HUES64 (cell line): Measurements from ENCODE around the gene ACKR4.

Experiments
- H3K27ac ChIP-seq: 2 replicates; pipeline ENCODE4 v1.7.0; 2013; ENCODE audit warnings: low read depth, low read length, inconsistent platforms
- H3K27me3 ChIP-seq: 2 replicates; pipeline ENCODE4 v1.6.1; 2013; ENCODE audit warnings: mild to moderate bottlenecking, low read length; ENCODE audit not compliant: insufficient read depth
- H3K36me3 ChIP-seq: 2 replicates; pipeline ENCODE4 v1.6.1; 2013; ENCODE audit warnings: mild to moderate bottlenecking, low read length; ENCODE audit not compliant: insufficient read depth
- H3K4me1 ChIP-seq: 2 replicates; pipeline ENCODE4 v1.6.1; 2013; ENCODE audit warnings: mild to moderate bottlenecking, low read length, moderate library complexity; ENCODE audit not compliant: insufficient read depth
- H3K4me3 ChIP-seq: 2 replicates; pipeline ENCODE4 v1.5.1; 2013; ENCODE audit warnings: mild to moderate bottlenecking, low read length, moderate library complexity
- H3K9ac ChIP-seq: 2 replicates; pipeline ENCODE4 v1.6.1; 2013; ENCODE audit warnings: mild to moderate bottlenecking, low read depth, low read length
- H3K9me3 ChIP-seq: 2 replicates; pipeline ENCODE4 v1.6.1; 2013; ENCODE audit warnings: low read depth, low read length; ENCODE audit not compliant: insufficient read depth
- WGBS: fragments of 150-250, 120-280 bp; methylation state at CpG from one replicate; pipeline ENCODE4 v1.1.7; 2013; ENCODE audit warnings: missing lambda C conversion rate; 5-methylcytosine and 5-hydroxymethylcytosine counted together

The ACKR4 gene

DNA sequence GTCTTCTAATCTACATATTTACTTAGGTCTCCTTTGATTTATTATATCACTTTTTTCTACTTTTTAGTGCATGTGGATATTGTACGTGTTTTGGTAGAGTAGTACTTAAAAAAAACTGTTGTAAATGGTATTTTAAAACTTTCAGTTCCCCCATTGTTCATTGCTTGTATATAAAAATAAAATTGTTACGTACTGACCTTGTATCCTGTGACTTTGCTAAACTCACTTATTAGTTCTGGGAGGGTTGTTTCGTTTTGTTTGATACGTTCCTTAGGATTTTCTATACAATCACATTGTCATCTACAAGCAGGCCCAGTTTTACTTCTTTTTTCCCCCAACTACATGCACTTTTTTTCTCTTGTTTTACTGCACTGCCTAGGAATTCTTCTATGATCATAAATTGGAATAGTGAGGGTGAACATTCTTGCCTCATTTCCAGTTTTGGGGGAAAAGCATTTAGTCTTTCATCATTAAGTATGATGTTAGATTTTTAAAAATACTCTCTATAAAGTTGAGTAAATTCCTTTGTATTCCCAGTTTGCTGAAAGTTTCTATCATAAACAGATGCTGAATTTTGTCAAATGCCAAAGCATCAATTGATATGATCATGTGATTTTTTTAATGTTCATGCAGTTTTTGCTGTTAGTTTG lies 33.5 kb upstream of the ACKR4 start:
- H3K4me1 ChIP-seq, result no peaks in the 10 kb centered on the region
- no peaks in the 10 kb centered on the region for H3K36me3 ChIP-seq
- H3K27me3 ChIP-seq, result no peaks in the 10 kb centered on the region
- 100% methylated on average over 3 of the region's 4 CpGs for WGBS
- H3K9me3 ChIP-seq, result no peaks in the 10 kb centered on the region
- H3K4me3 ChIP-seq, result no peak overlapping the region
- no peak overlapping the region for H3K9ac ChIP-seq
- no peak overlapping the region for H3K27ac ChIP-seq

- H3K9ac ChIP-seq, result no peak overlapping the region
- H3K36me3 ChIP-seq, result no peaks in the 10 kb centered on the region
- no peak overlapping the region for H3K4me3 ChIP-seq
- 93% methylated on average over 2 of the region's 2 CpGs for WGBS
- no peaks in the 10 kb centered on the region for H3K9me3 ChIP-seq
- no peaks in the 10 kb centered on the region for H3K4me1 ChIP-seq
- no peaks in the 10 kb centered on the region for H3K27me3 ChIP-seq
- H3K27ac ChIP-seq, result no peak overlapping the region
Measured at GRCh38 chr3:132564070-132564465, 33.0 kb upstream of the ACKR4 start.

GRCh38 chr3:132568422-132568821 lies 28.6 kb upstream of the ACKR4 start:
- no peak overlapping the region for H3K9ac ChIP-seq
- no peak overlapping the region for H3K4me3 ChIP-seq
- no peaks in the 10 kb centered on the region for H3K4me1 ChIP-seq
- WGBS, result 93% methylated on average over 2 of the region's 2 CpGs
- H3K9me3 ChIP-seq, result no peaks in the 10 kb centered on the region
- H3K27ac ChIP-seq, result no peak overlapping the region
- H3K27me3 ChIP-seq, result no peaks in the 10 kb centered on the region
- 0 out of 2 replicates have a peak, but pooled peaks cover 3% of the 10 kb centered on the region for H3K36me3 ChIP-seq

DNA sequence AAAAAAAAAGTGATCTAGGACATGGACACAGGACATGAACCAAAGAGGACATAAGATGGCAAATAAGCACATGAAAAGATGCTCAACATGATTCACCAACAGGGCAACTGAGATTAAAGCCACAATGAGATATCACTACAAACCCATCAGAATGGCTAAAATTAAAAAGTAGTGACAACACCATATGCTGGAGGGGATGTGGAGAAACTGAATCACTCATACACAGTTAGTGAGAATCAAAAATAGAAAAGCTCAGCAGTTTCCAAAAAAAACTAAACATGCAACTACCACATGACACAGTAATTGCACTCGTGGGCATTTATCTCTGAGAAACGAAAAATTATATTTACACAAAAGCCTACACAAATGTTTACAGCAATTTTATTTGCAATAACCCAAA lies 27.9 kb upstream of the ACKR4 start:
- Histone ChIP-seq H3K27me3 (no peaks in the 10 kb centered on the region), H3K9me3 (no peaks in the 10 kb centered on the region), H3K4me3 (no peak overlapping the region), H3K27ac (no peak overlapping the region), H3K9ac (no peak overlapping the region), H3K4me1 (no peaks in the 10 kb centered on the region), H3K36me3 (0 out of 2 replicates have a peak, but pooled peaks cover 3% of the 10 kb centered on the region)
- 90% methylated on average over 2 of the region's 2 CpGs for WGBS

GRCh38 chr3:132569580-132569979 lies 27.5 kb upstream of the ACKR4 start:
- Histone ChIP-seq H3K27me3 (no peaks in the 10 kb centered on the region), H3K27ac (no peak overlapping the region), H3K36me3 (0 out of 2 replicates have a peak, but pooled peaks cover 3% of the 10 kb centered on the region), H3K4me3 (no peak overlapping the region), H3K9ac (no peak overlapping the region), H3K4me1 (no peaks in the 10 kb centered on the region), H3K9me3 (no peaks in the 10 kb centered on the region)
- WGBS, result 94% methylated on average over 1 of the region's 1 CpG

GRCh38 chr3:132570016-132570415 lies 27.1 kb upstream of the ACKR4 start:
- Histone ChIP-seq H3K27ac (no peak overlapping the region), H3K4me1 (no peaks in the 10 kb centered on the region), H3K36me3 (0 out of 2 replicates have a peak, but pooled peaks cover 3% of the 10 kb centered on the region), H3K4me3 (no peak overlapping the region), H3K9me3 (no peaks in the 10 kb centered on the region), H3K9ac (no peak overlapping the region), H3K27me3 (no peaks in the 10 kb centered on the region)
- WGBS, result 80% methylated on average over 1 of the region's 2 CpGs

GRCh38 chr3:132573797-132574211 lies 23.3 kb upstream of the ACKR4 start:
- no peak overlapping the region for H3K4me3 ChIP-seq

DNA sequence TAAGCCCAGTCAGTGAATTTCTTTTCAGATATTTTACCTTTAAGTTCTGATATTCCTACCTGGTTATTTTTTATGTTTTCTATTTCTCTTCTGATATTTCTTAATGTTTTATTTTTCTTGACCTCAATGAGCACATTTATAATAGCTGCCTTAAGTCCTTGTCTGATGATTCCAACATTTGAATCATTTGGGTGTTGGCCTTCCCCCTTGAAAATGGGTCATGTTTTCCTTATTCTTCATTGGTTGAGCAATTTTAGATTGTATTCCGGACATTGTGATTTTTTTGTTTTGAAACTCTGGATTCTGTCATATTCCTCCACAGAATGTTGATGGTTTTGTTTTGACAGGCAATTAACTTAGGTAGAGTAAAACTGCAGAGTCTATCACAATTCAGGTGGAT lies 9.7 kb upstream of the ACKR4 start:
- Histone ChIP-seq H3K4me1 (no peaks in the 10 kb centered on the region), H3K27ac (no peak overlapping the region), H3K27me3 (no peaks in the 10 kb centered on the region), H3K4me3 (no peak overlapping the region), H3K9ac (no peak overlapping the region), H3K9me3 (no peaks in the 10 kb centered on the region), H3K36me3 (no peaks in the 10 kb centered on the region)
- 100% methylated on average over 1 of the region's 1 CpG for WGBS

More at GRCh38 chr3:132573797-132574211, 23.3 kb upstream of the ACKR4 start:
- H3K9me3 ChIP-seq, result no peaks in the 10 kb centered on the region
- no peak overlapping the region for H3K27ac ChIP-seq
- over 99% methylated on average over 5 of the region's 5 CpGs for whole genome bisulfite sequencing
- no peaks in the 10 kb centered on the region for H3K27me3 ChIP-seq
- H3K4me1 ChIP-seq, result no peaks in the 10 kb centered on the region
- H3K9ac ChIP-seq, result no peak overlapping the region
- peaks cover 18% of the 10 kb centered on the region for H3K36me3 ChIP-seq

DNA sequence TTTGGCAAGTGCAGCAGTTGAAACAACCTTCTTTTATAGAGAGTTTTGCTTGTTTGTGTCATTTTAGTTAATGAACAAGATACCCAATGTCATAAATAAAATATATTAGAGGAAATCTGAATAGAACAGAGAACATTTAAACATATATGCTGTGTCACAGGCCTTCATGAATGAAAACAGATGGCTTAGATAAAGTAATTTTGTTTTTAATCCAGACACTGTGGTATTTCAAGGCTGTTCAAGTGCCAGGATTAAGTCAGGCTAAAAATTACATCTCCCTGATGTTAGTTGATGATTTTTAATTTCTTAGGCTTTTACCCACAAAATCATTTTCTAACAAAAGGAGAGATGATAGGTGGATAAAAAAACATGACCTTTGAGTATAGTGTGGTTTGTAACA lies 4.9 kb upstream of the ACKR4 start:
- no peaks in the 10 kb centered on the region for H3K9me3 ChIP-seq
- peaks cover 5% of the 10 kb centered on the region; the same call in 1 of the 2 replicates for H3K4me1 ChIP-seq
- H3K4me3 ChIP-seq, result no peak overlapping the region
- H3K27ac ChIP-seq, result no peak overlapping the region
- H3K9ac ChIP-seq, result no peak overlapping the region
- H3K36me3 ChIP-seq, result no peaks in the 10 kb centered on the region; the same call in 1 of the 2 replicates
- H3K27me3 ChIP-seq, result no peaks in the 10 kb centered on the region

DNA sequence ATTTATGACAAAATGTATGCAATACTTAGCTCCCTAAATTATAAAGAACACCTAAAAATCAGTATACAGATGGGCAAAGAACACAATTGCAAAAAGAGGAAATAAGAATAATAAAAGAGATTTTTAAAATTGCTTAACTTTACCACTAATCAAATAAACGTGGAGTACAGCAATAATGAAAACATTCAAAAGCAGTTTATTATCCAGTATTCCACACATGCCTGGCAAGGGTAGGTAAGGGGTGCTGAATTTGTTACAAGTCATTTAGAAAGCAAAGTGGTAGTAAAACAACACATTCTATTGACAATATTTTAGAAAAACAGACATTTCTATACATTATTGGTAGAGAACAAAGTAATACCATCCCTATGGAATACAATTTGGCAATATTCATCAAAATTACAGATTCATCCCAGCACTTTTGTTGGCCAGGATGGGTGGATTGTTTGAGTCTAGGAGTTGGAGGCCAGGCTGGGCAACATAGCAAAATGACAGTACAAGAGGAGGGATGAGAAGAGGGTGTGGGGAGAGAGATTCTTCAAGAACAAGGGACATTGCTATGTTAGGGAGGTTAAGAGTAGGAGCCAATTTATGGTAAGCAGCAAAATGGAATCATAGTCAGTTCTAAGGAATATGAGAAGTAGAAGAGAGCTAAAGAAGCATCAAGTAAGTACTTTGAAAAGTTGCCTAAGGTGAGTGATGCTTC lies 3.7 kb upstream of the ACKR4 start:
- H3K4me1 ChIP-seq, result peaks cover 5% of the 10 kb centered on the region; the same call in 1 of the 2 replicates
- WGBS, result no CpG with 5 or more reads among the region's 1 CpG
- H3K36me3 ChIP-seq, result no peaks in the 10 kb centered on the region; the same call in 1 of the 2 replicates
- H3K4me3 ChIP-seq, result no peak overlapping the region
- no peaks in the 10 kb centered on the region for H3K9me3 ChIP-seq
- no peak overlapping the region for H3K9ac ChIP-seq
- H3K27me3 ChIP-seq, result no peaks in the 10 kb centered on the region
- H3K27ac ChIP-seq, result no peak overlapping the region

DNA sequence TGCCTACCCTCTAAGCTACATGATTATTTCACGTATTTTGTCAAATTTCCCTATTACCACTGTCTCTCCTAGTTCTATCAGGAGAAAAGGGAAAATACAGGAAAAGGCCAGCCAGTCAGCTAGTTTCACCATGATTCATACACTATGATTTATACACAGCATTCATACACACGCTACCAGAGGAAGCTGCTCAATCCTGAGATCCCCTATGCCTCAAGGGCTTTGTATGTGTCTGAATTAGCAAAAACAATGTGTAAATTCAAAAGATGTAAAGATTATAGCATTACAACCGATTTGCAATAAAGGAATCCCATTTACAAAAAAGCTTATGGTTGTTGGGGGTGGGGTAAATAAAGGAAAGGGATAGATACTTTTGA lies 3.1 kb upstream of the ACKR4 start:
- no peaks in the 10 kb centered on the region; the same call in 1 of the 2 replicates for H3K36me3 ChIP-seq
- no peak overlapping the region for H3K27ac ChIP-seq
- 91% methylated on average over 2 of the region's 3 CpGs for WGBS
- H3K4me1 ChIP-seq, result peaks cover 5% of the 10 kb centered on the region; the same call in 1 of the 2 replicates
- H3K9ac ChIP-seq, result no peak overlapping the region
- no peaks in the 10 kb centered on the region for H3K27me3 ChIP-seq
- no peak overlapping the region for H3K4me3 ChIP-seq
- H3K9me3 ChIP-seq, result no peaks in the 10 kb centered on the region
